H1 (cell line): ENCODE measurements around the gene XAGE3.

ENCODE experiments used
- ASH2L ChIP-seq: fragments of 200-600, 300-600 bp; sonication (generic); IDR thresholded peaks from one replicate; pipeline ENCODE4 v1.7.1; 2017; ENCODE audit warnings: low read length
- BRCA1 ChIP-seq: IDR thresholded peaks from 2 replicates; pipeline ENCODE4 v1.6.1; 2012; ENCODE audit warnings: low read depth, low read length, improper control_type of control experiment
- EP300 ChIP-seq, 2 experiments: IDR thresholded peaks; 1 replicate in 1 of 2; 2 replicates in 1 of 2; pipeline ENCODE4 v1.6.1; 2011 to 2012; ENCODE audit warnings: low read depth in 2 of 2, low read length in 2 of 2, mild to moderate bottlenecking in 2 of 2, borderline replicate concordance in 1 of 2, inconsistent platforms in 1 of 2, moderate library complexity in 1 of 2
- JUN ChIP-seq: IDR thresholded peaks from 2 replicates; pipeline ENCODE4 v1.6.1; 2011; ENCODE audit warnings: low read depth, mild to moderate bottlenecking, improper control_type of control experiment, low read length
- POLR2A ChIP-seq, 2 experiments: IDR thresholded peaks; 1 replicate in 1 of 2; 2 replicates in 1 of 2; pipeline ENCODE4 v1.6.1; 2011; ENCODE audit warnings: low read depth in 2 of 2, low read length in 2 of 2, mild to moderate bottlenecking in 2 of 2; ENCODE audit errors: control extremely low read depth in 1 of 2
- POLR2AphosphoS5 ChIP-seq: IDR thresholded peaks from 2 replicates; pipeline ENCODE4 v1.6.1; 2011; ENCODE audit warnings: low read depth, low read length
- RAD21 ChIP-seq, 2 experiments: IDR thresholded peaks in 1 of 2; conservative IDR thresholded peaks in 1 of 2; 2 replicates each; pipeline ENCODE4 v1.6.1; 2011; ENCODE audit warnings: low read depth in 2 of 2, low read length in 2 of 2, improper control_type of control experiment in 1 of 2, inconsistent platforms in 1 of 2, mild to moderate bottlenecking in 1 of 2, moderate library complexity in 1 of 2
- RBBP5 ChIP-seq: IDR thresholded peaks from 2 replicates; pipeline ENCODE4 v1.7.1; 2012; ENCODE audit warnings: low read depth, mild to moderate bottlenecking, inconsistent platforms, low read length, moderate library complexity, borderline replicate concordance
- RFX5 ChIP-seq: IDR thresholded peaks from 2 replicates; pipeline ENCODE4 v1.6.1; 2011; ENCODE audit warnings: low read depth, low read length, improper control_type of control experiment, borderline replicate concordance
- RXRA ChIP-seq: IDR thresholded peaks from 2 replicates; pipeline ENCODE4 v1.6.1; 2011; ENCODE audit warnings: low read depth, mild to moderate bottlenecking, low read length, moderate library complexity; ENCODE audit not compliant: insufficient read depth
- SP1 ChIP-seq: IDR thresholded peaks from 2 replicates; pipeline ENCODE4 v1.6.1; 2011; ENCODE audit warnings: low read depth, low read length
- TAF1 ChIP-seq: IDR thresholded peaks from 2 replicates; pipeline ENCODE4 v1.6.1; 2011; ENCODE audit warnings: mild to moderate bottlenecking, low read depth, low read length
- TF ChIP-seq, protein P1 (sequence below), 3 experiments: IDR thresholded peaks; 1 replicate in 2 of 3; 2 replicates in 1 of 3; pipeline versions ENCODE4 v1.5.1 to v1.6.1; 2011; ENCODE audit warnings: low read length in 3 of 3, mild to moderate bottlenecking in 3 of 3, inconsistent platforms in 2 of 3, low read depth in 1 of 3, moderate library complexity in 1 of 3; ENCODE audit not compliant: insufficient read depth in 1 of 3; ENCODE audit errors: control extremely low read depth in 1 of 3

- TF ChIP-seq POLR2A (IDR thresholded peaks at IDR 0.05; ENCODE audit: control extremely low read depth in 1 of 2, low read depth in 2 of 2, low read length in 2 of 2) (no peak), BRCA1 (no peak), RFX5 (no peak), RXRA (no peak), JUN (no peak), TAF1 (no peak), RAD21 (IDR thresholded peaks at IDR 0.05 in 1 of 2, conservative IDR thresholded peaks at IDR 0.05 in 1 of 2; ENCODE audit: low read depth in 2 of 2, low read length in 2 of 2) (no peak), RBBP5 (no peak), SP1 (no peak), POLR2AphosphoS5 (no peak), ASH2L (no peak), EP300 (IDR thresholded peaks at IDR 0.05; ENCODE audit: borderline replicate concordance in 1 of 2, low read depth in 2 of 2, low read length in 2 of 2) (no peak)
- TF ChIP-seq, protein P1, sequence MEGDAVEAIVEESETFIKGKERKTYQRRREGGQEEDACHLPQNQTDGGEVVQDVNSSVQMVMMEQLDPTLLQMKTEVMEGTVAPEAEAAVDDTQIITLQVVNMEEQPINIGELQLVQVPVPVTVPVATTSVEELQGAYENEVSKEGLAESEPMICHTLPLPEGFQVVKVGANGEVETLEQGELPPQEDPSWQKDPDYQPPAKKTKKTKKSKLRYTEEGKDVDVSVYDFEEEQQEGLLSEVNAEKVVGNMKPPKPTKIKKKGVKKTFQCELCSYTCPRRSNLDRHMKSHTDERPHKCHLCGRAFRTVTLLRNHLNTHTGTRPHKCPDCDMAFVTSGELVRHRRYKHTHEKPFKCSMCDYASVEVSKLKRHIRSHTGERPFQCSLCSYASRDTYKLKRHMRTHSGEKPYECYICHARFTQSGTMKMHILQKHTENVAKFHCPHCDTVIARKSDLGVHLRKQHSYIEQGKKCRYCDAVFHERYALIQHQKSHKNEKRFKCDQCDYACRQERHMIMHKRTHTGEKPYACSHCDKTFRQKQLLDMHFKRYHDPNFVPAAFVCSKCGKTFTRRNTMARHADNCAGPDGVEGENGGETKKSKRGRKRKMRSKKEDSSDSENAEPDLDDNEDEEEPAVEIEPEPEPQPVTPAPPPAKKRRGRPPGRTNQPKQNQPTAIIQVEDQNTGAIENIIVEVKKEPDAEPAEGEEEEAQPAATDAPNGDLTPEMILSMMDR (IDR thresholded peaks at IDR 0.05; ENCODE audit: control extremely low read depth in 1 of 3, insufficient read depth in 1 of 3, low read depth in 1 of 3, low read length in 3 of 3), result no peak
Measured at GRCh38 chrX:52865343-52865998, 2.4 kb downstream of the XAGE3 start.
